GM18526 (cell line): ENCODE data around the gene OTUB2.

Source experiments
- POLR2A ChIP-seq: IDR thresholded peaks from 3 replicates; pipeline ENCODE4 v1.6.1; 2011; ENCODE audit not compliant: insufficient read length; ENCODE audit errors: extremely low read depth

Gene OTUB2

DNA sequence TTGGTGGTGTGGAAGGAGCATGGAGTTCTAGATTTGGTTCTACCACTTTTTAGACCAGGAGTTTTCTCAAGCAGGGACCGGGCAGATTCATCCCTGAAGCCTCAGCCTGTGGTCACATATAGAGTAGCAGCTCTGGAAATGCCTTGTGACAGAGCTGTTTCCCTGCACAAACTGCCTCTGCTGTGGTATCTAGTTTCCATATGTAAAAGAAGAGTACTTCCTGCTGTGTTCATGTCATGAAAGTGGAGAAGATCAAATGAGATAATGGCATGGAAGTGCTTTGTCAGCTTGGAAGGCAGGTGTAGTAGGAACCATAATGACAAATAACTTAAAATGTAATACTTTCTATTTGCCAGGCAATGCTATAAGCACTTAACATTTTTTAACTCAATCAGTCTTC lies 26.1 kb downstream of the OTUB2 start:
- TF ChIP-seq POLR2A: no peak

DNA sequence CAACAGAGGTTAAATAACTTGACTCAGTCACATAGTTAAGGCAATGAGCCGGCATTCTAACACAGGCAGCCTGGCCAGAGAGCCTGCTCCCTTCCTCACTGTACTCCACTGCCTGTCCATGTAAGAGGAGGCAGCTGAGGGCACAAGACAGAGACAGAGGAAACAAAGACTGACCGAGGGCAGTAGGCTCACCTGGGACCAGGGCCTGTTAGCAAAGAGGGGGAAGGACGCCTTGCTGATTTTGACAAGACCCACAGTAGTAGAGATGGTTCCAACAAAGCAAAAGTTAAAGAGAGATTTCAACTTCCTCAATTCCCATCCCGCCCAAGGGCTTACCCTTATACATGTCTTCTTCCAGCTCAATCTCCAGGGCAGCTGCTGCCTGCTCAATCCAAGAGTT lies 26.5 kb downstream of the OTUB2 start:
- no peak for TF ChIP-seq POLR2A

DNA sequence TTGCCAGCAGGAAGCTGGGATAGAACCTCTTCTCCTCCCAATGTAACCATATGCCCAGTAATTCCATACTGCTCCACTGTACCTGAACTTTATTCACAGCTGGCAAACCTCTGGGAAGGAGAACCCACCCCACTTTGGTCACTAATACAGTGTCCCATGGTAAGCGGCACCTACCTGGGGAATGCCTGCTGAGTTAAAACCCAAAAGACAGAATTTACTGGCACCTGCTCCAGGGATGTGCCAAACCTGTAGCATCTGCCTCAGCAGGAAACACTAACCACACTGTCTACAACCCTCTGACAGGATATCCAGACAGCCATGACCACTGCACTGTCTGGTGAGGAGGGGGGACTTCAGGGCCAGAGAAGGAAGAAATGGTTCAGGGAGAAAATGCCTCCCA lies 28.3 kb downstream of the OTUB2 start:
- no peak for TF ChIP-seq POLR2A

DNA sequence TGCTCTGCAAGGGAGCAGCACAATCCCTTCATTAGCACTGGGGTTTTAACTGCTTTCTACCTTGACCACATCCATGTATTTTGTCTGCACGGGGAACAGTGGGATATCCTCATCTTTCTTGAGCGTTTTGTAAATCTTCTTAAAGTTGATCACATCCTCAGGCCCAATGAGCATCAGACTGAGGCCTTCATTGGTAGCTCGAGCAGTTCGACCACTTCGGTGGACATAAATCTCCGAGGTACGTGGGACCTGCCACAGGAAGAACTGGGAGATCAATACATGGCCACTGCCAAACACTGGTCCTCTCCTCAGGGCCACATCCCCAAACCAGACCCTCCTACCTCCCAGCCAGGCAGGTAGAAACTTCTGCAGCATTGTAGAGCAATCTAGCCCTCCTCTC lies 28.8 kb downstream of the OTUB2 start:
- TF ChIP-seq POLR2A: no peak

DNA sequence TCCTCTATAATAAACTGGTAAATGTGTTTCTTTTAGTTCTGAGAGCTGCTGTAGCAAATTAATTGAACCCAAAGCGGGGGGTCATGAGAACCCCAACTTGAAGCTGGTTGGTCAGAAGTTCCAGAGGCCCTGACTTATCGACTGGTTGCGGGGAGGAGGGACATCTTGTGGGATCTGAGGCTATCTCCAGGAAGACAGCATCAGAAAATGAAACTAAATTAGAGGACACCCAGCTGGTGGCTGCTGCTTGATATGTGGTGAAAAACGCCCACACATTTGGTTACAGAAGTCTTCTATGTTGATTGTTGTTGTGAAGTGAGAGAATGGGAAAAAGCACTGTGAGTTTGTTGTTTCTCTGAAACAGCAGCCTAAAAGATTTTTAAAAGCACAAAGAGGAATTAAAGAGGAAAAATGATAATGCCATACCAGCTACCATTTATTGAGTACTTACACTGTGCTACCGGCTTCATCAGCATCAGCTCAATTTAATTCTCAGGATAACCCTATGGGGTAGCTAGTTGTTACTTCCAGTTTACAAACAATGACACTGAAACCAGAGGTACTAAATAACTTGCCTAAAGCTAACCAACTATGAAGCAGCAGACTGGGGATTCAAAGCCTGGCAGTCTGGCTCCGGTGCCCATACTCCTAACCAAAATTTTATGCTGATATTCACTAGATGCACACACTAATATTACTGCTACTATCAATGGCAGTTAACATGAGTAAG lies 30.6 kb downstream of the OTUB2 start:
- no peak for TF ChIP-seq POLR2A

DNA sequence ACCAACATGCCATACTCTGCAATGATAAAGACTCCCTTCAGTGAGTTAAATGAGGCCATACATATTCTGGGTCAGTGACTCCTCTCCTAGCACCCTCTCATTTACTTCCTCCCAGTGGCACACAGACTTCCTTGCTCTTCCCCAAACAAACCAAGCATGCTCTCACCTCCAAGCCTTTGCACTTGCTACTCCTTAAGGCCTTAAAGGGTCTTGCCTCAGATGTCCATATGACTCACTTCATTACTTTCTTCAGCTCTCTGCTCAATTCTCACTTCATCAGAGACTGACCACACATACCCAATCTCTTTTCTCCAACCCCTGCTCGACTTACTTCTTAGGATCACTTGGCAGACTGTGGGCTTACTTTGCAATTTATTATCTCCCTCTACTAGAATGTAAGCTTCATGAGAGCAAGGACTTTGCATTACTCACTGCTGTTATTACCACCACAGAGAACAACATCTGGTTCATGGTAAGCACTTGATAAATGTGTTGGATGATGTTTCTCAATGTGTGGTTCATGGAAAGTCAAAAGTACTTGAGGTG lies 32.1 kb downstream of the OTUB2 start:
- TF ChIP-seq POLR2A: no peak

DNA sequence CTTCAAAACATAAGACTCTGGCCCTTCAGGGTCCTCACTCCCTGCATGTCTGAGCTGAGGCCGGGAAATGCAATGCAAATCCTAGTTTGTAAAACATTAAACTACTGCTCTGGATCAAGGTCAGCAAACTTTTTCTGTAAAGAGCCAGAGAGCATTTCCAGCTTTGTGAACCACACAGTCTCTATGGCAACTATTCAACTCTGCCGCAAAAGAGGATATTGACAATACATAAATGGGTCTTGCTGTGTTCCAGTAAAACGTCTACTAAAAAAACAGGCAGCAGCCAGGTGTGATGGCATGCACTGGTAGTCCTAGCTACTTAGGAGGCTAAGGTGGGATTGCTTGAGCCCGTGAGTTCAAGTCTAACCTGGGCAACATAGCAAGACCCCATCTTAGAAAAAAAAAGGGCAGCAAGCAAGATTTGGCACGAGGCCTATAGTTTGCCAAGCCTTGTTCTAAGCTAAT lies 32.6 kb downstream of the OTUB2 start:
- no peak for TF ChIP-seq POLR2A

DNA sequence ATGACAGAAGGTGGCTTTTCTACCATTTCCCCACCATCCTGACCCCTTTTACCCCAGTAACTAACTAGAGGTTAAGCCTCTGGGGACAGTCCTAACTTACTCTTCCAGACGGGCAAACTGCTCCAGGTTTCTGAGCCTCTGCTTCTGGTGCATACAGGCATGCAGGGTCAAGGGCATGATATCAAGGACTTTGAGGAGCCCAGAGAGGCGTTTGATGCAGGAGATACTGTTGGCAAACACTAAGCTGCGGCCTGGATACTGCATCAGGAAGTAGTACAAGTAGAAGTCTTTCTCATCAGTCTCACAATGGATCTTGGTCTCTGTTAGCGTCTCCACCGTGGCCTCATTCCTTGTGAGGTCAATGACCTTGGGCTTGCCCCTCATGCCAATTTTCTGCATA lies 33.9 kb downstream of the OTUB2 start:
- TF ChIP-seq POLR2A: no peak

DNA sequence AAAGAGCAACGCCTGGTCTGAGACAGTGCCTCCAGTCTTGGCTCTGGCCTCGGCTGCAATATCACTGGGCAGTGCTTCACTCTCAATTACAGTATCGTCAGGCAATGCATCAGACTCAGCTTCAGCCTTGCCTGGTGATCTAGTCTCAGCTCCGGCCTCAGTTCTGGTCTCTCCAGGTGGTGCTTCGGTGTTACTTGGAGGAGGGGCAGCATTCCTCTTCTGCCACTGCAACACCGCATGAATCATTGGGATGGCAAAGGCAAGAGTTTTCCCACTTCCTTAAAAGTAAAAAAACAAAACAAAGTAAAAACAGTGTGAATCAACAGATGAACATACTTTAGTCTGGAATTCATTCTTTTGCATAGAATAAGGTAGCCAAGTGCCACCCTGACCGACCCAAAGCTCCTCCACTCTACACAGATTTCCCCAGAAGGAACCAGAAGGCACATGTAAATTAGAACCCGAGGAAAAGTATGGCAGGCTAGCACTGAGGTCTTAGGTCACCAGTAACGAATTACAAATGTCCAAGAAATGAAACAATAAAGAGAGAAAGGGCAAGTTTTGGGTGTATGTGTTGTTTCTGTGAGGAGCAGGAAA lies 36.3 kb downstream of the OTUB2 start:
- no peak for TF ChIP-seq POLR2A

DNA sequence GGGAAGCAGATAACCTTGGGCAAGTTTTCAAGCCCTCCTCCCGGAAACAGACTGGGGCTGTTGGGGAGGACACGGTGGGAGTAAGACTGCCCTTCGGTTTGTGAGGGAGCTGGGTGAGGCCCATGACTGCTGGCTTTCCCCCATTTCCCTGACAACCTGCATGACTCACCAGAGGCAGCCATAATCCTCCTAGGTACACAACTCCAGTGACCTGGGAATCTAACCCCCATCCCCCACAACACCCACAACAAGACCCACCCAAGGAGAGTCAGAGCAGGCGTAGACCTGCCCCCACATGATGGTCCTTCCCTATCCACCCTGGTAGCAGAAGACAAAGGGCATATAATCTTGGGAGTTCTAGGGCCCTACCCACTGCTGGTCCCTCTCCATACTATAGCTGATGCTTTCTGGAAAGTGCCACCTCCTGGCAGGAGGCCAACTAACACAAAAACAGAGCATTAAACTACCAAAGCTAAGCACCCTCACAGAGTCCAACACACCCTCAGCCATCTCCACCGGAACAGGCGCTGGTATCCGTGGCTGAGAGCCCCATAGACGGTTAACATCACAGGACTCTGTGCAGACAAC lies 40.0 kb downstream of the OTUB2 start:
- no peak for TF ChIP-seq POLR2A

DNA sequence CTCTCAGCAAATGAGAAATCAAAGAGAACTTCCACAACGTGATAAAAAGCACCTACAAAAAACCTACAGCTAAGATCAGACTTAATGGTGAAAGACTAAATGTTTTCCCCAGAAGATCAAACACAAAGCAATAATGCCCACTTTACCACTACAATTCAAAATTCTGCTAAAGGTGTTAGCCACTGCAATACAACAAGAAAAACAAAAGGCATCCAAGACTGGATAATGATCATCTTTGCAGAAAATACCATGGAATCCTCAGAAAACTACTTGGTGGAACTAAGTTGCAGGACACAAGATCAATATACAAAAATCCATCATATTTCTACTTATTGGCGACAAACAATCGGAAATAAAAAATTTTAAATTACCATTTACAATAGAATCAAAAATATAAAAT lies 48.4 kb downstream of the OTUB2 start:
- TF ChIP-seq POLR2A: no peak

DNA sequence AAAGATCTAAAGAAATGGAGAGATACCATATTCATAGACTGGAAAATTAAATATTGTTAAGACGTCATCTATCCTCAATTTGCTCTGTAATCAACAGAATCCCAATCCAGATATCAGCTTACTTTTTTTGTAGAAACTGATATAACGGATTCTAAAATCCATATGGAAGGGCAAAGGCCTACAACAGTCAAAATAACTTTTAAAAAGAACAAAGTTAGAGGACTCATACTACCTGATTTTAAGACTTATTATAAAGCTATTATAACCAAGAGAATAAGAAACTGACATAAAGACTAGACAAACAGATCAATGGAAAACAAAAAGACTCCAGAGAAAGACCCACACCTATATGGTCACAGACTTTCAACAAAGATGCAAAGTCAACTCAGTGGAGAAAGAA lies 48.9 kb downstream of the OTUB2 start:
- TF ChIP-seq POLR2A: no peak

DNA sequence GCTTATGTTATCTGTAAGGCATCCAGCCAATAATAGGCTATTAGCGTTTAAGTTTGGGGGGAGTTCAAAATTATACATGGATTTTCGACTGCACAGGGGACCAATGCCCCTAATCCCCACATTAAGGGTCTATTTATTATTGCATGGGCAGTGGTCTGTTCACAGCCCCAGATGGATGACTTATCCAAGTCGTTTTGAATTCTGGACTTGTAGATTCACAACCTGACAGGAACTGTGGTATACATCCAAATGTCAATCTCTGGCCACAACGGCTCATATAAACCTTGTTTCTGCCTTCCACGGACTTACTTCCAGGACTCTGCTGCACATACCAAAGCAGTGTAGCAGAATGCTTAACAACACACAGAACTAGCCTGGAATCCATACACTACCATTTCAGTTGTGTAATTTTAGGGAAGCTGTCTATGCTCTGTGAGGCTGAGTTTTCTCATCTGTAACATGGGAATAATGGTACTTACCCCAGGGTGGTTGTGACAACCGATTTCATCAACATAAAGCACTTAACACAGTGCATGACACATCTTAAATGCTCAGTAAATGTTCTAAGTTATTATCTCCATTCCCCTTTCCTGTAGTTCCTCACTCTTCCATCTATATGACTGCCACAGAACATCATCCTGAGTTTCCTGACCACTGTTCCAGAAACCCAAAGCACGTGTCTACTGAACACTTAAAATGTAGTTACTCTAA lies 51.1 kb downstream of the OTUB2 start:
- no peak for TF ChIP-seq POLR2A

DNA sequence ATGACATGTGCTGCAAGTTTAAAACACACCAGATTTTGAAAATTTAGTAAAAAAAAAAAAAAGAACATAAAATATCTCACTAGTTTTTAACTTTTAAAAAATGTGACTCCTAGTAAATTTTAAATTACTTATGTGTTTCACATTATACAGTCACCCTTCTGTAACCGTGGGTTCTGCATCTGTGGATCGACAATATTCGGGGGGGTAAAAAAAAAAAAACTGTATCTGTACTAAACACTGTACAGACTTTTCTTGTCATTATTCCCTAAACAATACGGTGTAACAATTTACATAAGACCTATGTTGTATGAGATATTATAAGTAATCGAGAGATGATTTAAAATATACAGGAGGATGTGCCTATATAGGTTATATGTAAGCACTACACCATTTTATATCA lies 51.7 kb downstream of the OTUB2 start:
- TF ChIP-seq POLR2A: no peak

DNA sequence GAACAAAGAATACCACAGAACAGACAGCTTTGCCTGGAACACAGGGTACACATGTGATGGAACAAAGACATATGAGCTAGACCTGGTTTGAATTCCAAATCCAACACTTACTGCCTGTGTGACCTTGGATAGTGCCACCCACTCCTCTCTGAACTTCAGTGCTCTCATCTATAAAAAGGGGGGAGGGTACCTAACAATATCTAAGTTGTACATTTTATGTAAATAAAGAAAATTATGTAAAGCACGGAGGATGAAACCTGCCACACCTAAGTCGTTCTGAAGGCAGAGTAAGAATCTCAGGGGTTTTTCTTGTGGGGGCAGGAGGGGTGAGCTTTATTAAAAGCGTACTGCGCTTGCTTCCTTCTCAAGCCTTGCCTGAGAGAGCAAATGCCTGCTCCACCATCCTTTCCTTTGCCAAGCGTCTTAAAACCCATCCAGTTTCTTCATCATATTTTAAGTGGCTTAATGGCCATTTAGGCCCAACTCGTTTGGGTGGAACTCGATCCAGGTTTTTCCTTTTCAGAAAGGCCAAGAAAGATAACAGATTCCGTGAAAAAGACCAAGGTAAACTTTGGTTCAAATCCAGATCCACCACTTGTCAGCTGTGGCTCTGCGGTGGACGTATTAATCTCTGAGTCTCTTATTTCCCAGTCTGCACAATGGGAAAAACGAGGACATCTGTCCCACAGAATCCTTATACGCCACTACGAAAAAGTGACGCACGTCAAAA lies 53.9 kb downstream of the OTUB2 start:
- TF ChIP-seq POLR2A: no peak
